Breast epithelium (tissue), 4 donors: ENCODE data around the gene DMD. TPM values are rescaled to one million over a fixed set of nuclear protein-coding genes. Genes with fewer than 3 reads are reported as not detected.

Experiments used
- DNase-seq, 2 donors: peaks; one replicate each; pipeline ENCODE4 v3.0.0-alpha.2; 2019; ENCODE audit warnings: low spot score in 2 of 2
- H3K27ac ChIP-seq, 2 donors: fragments of 200-600 bp; sonication (generic) in 1 of 2; one replicate each; pipeline ENCODE4 v1.5.1; 2016 to 2019; ENCODE audit warnings: mild to moderate bottlenecking in 1 of 2
- H3K27me3 ChIP-seq, 2 donors: fragments of 200-600 bp; sonication (generic) in 1 of 2; one replicate each; pipeline versions ENCODE4 v1.5.1 to v1.6.0; 2017 to 2019; ENCODE audit warnings: control low read depth in 1 of 2, mild to moderate bottlenecking in 1 of 2
- H3K36me3 ChIP-seq: fragments of 200-600 bp; one replicate; pipeline ENCODE4 v1.5.1; 2019
- H3K4me1 ChIP-seq, 2 donors: fragments of 200-600 bp; sonication (generic); one replicate each; pipeline ENCODE4 v1.5.1; 2016 to 2019; ENCODE audit warnings: control low read depth in 1 of 2
- H3K4me3 ChIP-seq, 3 donors: fragments of 200-600 bp; sonication (generic); 1 replicate in 2 of 3; 2 replicates in 1 of 3; pipeline ENCODE4 v1.5.1; 2016 to 2019; ENCODE audit warnings: mild to moderate bottlenecking in 3 of 3, moderate library complexity in 2 of 3
- H3K9me3 ChIP-seq, 2 donors: fragments of 200-600 bp; sonication (generic) in 1 of 2; one replicate each; pipeline ENCODE4 v1.5.1; 2016 to 2019; ENCODE audit warnings: control low read depth in 1 of 2
- POLR2A ChIP-seq: fragments of 450-650 bp; IDR thresholded peaks from one replicate; pipeline ENCODE4 v1.6.1; 2016; ENCODE audit warnings: antibody characterized with exemption, mild to moderate bottlenecking, moderate library complexity
- POLR2AphosphoS5 ChIP-seq, 3 donors: sonication (generic); formaldehyde crosslinking; IDR thresholded peaks; one replicate each; pipeline ENCODE4 v1.6.1; 2017; ENCODE audit warnings: antibody characterized with exemption in 3 of 3
- intact Hi-C: fragments of 100-400 bp; cut with DNase I; formaldehyde crosslinking; loops from one replicate; pipeline ENCODE4 v1.15.1; 2023; ENCODE audit warnings: low total_unique reads
- total RNA-seq, 3 donors: library from RNA; depleted of rRNA; stranded (reverse); fragments of >200 nt; gene quantifications; one replicate each; pipeline ENCODE4 v1.1.0, GENCODE V29; 2016
- TF ChIP-seq, protein P1 (sequence below), 3 donors: fragments of 450-650 bp; IDR thresholded peaks; one replicate each; pipeline ENCODE4 v1.5.1; 2016 to 2017; ENCODE audit warnings: antibody characterized with exemption in 3 of 3, mild to moderate bottlenecking in 3 of 3, moderate library complexity in 3 of 3

DMD gene
- total RNA-seq, 3 donors from 2014 or later = 57.0 to 135 (median 65.2) TPM

DNA sequence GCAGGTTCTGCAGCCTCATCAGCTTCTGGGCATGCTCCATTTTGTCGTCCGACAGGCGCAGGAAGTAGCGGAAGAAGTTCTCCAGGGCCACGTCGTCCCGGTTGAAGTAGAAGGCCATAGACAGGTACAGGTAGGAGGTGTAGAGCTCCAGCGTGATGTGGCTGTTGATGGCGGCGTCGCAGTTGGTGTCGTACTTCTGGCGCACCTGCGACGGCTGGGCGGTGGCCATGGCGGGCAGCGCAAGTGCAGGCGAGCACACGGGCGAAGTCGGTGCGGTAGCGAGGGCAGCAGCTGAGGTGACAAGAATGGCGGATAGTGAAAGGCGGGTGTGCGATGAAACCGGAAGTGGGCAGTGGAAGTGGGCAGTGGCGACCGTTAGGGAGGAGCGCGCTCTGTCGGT is 2139.6 kb downstream of the DMD start, which contains the start of gene FTHL17:
Gene FTHL17, minus strand, starts transcription at position 317 of the 400 bp plus-strand sequence. Its CDS starts 88 bp downstream, at position 229.
- no peaks in the 10 kb centered on the region for H3K36me3 ChIP-seq
- H3K27me3 ChIP-seq = peaks cover 0 to 13% of the 10 kb centered on the region in 2 donors
- H3K9me3 ChIP-seq = peaks cover 13 to 44% of the 10 kb centered on the region in 2 donors
- DNase-seq = no peak
- TF ChIP-seq POLR2A (no peak), POLR2AphosphoS5 (IDR thresholded peaks at IDR 0.05) (no peak)
- TF ChIP-seq, protein P1, sequence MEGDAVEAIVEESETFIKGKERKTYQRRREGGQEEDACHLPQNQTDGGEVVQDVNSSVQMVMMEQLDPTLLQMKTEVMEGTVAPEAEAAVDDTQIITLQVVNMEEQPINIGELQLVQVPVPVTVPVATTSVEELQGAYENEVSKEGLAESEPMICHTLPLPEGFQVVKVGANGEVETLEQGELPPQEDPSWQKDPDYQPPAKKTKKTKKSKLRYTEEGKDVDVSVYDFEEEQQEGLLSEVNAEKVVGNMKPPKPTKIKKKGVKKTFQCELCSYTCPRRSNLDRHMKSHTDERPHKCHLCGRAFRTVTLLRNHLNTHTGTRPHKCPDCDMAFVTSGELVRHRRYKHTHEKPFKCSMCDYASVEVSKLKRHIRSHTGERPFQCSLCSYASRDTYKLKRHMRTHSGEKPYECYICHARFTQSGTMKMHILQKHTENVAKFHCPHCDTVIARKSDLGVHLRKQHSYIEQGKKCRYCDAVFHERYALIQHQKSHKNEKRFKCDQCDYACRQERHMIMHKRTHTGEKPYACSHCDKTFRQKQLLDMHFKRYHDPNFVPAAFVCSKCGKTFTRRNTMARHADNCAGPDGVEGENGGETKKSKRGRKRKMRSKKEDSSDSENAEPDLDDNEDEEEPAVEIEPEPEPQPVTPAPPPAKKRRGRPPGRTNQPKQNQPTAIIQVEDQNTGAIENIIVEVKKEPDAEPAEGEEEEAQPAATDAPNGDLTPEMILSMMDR (IDR thresholded peaks at IDR 0.05) = no peak
- intact Hi-C loops = no loop called here
- H3K4me3 ChIP-seq = no peak within 1 kb of the TSS
- H3K4me1 ChIP-seq = no peaks in the 10 kb centered on the region
- no peak within 1 kb of the TSS for H3K27ac ChIP-seq

DNA sequence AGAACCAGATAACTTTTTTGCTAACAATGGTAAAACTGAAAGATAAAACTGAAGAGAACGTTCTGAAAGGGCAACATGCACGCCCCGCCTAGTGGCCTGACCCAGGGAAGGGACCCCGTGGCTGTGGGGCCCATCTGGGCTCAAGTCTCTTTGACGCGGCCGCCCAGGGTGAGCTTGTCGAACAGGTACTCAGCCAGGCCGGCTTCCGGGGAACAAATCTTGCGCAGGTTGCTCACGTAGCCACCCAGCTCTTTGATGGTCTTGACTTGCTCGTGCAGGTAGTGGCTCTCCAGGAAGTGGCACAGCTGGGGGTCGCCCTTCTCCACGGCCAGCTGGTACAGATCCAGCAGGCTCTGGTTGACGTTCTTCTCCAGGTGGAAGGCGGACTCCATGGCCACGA is 2140.1 kb downstream of the DMD start:
- Histone ChIP-seq H3K27me3 (peaks cover 0 to 13% of the 10 kb centered on the region in 2 donors), H3K27ac (no peak overlapping the region), H3K4me3 (no peak overlapping the region), H3K9me3 (peaks cover 13 to 40% of the 10 kb centered on the region in 2 donors), H3K36me3 (no peaks in the 10 kb centered on the region), H3K4me1 (no peaks in the 10 kb centered on the region)
- DNase-seq = no peak
- TF ChIP-seq, protein P1 (IDR thresholded peaks at IDR 0.05) = no peak
- TF ChIP-seq POLR2A = no peak
- intact Hi-C loops = no loop called here

DNA sequence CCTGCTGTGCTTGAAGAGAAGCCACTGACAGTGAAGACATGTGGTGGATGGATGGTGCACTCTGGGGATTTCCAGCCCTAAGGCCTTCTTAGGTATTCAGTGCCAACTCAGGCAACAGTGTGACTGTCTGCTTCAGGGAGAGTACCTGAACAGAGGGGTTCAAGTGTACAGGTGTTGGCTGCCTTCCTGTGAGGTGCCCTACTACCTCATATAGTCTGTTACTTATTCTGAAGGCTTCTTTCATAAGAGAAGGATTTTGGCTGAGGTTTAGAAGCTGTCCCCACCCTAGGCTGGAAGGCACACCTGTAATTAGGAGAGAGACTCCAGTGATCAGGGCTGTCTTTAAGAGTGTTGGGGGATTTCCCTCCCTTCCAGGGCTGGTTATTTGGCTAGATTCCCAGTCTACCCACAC is 2141.3 kb downstream of the DMD start:
- TF ChIP-seq, protein P1 (IDR thresholded peaks at IDR 0.05) = no peak
- TF ChIP-seq POLR2A = no peak
- TF ChIP-seq POLR2AphosphoS5 (IDR thresholded peaks at IDR 0.05) = no peak
- H3K4me1 ChIP-seq = no peaks in the 10 kb centered on the region
- H3K9me3 ChIP-seq = peaks cover 13 to 28% of the 10 kb centered on the region in 2 donors
- H3K36me3 ChIP-seq = no peaks in the 10 kb centered on the region
- H3K27ac ChIP-seq = no peak overlapping the region
- H3K4me3 ChIP-seq = no peak overlapping the region
- intact Hi-C loops = no loop called here
- peaks cover 0 to 10% of the 10 kb centered on the region in 2 donors for H3K27me3 ChIP-seq
- DNase-seq = no peak
